ENCODE data around the gene EFEMP1. TPM values are rescaled to one million over a fixed set of nuclear protein-coding genes. Genes with fewer than 3 reads are reported as not detected.
"Not testable (repeated sequence)": the region's sequence is repeated elsewhere in the genome, so short reads cannot be mapped to it uniquely, and the experiment has no call there.

Gene EFEMP1
- total RNA-seq, 1 experiment from 2014 or later = 24.0 TPM

DNA sequence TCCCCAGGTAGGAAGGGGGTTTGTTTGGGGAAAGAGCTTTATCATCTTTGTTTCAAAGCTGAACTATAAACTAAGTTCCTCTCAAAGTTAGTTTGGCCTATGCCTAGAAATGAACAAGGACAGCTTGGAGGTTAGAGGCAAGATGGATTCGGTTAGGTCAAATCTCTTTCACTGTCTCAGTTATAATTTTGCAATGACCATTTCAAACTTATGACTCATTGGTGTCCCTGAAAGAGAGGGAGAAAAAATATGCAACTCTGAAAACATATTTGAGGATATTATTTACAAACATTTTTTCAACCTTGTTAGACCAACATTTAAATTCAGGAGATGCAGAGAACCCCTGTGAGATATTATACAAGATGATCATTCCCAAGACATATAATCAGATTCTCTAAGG, 95.7 kb downstream of the EFEMP1 start:
- H3K27me3 Mint-ChIP-seq (ENCODE audit: low read depth) = no peaks in the 10 kb centered on the region
- ATAC-seq (no peak), DNase-seq (ENCODE audit: low spot score) (no peak)
- H3K36me3 Mint-ChIP-seq = peaks cover 7% of the 10 kb centered on the region
- ChIA-PET POLR2A (no interaction called here), CTCF (no interaction called here)
- H3K9me3 Mint-ChIP-seq = peaks cover 37% of the 10 kb centered on the region
- TF ChIP-seq MXD4 (CRISPR knock-in tag; IDR thresholded peaks at IDR 0.05; ENCODE audit: borderline replicate concordance) = no peak
- TF ChIP-seq, protein P1, sequence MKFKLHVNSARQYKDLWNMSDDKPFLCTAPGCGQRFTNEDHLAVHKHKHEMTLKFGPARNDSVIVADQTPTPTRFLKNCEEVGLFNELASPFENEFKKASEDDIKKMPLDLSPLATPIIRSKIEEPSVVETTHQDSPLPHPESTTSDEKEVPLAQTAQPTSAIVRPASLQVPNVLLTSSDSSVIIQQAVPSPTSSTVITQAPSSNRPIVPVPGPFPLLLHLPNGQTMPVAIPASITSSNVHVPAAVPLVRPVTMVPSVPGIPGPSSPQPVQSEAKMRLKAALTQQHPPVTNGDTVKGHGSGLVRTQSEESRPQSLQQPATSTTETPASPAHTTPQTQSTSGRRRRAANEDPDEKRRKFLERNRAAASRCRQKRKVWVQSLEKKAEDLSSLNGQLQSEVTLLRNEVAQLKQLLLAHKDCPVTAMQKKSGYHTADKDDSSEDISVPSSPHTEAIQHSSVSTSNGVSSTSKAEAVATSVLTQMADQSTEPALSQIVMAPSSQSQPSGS (CRISPR knock-in tag; IDR thresholded peaks at IDR 0.05; ENCODE audit: borderline replicate concordance, low read depth) = no peak
- TF ChIP-seq, protein P2, sequence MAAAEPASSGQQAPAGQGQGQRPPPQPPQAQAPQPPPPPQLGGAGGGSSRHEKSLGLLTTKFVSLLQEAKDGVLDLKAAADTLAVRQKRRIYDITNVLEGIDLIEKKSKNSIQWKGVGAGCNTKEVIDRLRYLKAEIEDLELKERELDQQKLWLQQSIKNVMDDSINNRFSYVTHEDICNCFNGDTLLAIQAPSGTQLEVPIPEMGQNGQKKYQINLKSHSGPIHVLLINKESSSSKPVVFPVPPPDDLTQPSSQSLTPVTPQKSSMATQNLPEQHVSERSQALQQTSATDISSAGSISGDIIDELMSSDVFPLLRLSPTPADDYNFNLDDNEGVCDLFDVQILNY (CRISPR knock-in tag; IDR thresholded peaks at IDR 0.05) = no peak
- H3K27ac Mint-ChIP-seq = no peak overlapping the region
- peaks cover 19% of the 10 kb centered on the region for H3K4me1 Mint-ChIP-seq
- H3K4me3 Mint-ChIP-seq = no peak overlapping the region

DNA sequence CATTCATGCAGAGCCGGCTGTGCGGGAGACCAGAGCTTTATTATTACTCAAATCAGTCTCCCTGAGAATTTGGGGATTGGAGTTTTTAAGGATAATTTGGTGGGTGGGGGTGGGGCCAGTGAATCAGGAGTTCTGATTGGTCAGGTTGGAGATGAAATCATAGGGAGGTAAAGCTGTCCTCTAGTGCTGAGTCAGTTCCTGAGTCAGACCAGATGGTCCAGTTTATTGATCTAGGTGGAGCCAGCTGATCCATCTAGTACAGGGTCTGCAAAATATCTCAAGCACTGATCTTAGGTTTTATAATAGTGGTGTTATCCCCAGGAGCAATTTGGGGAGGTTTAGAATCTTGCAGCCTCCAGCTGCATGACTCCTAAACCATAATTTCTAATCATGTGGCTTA, 96.2 kb downstream of the EFEMP1 start:
- POLR2A ChIA-PET; H3K27ac Mint-ChIP-seq; H3K27me3 Mint-ChIP-seq (ENCODE audit: low read depth); H3K36me3 Mint-ChIP-seq; H3K4me3 Mint-ChIP-seq; DNase-seq (ENCODE audit: low spot score); CTCF ChIA-PET: not testable (repeated sequence)
- Mint-ChIP-seq H3K9me3 (peaks cover 35% of the 10 kb centered on the region), H3K4me1 (peaks cover 19% of the 10 kb centered on the region)
- ATAC-seq = peak; percentile 28; the same call in 1 of the 2 replicates

DNA sequence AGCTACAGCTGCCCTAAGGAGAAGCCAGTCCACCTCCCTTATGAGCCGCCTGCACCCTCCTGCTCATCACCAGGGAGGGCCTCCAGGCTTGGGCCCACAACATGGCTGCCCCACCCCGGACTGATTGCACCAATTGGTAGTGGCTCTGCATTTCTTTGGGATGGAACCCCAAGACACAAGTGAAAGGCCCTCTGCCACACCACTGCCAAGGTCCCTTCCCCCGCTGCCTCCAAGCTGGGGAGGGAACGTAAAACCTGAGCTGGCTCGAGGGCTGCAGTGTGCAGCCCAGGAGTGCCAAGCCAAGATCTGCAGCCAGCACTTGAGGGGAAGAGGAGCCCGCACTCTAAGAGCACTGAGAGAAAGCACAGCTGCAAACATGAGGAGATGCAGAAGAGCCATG, 97.3 kb downstream of the EFEMP1 start:
- ATAC-seq = no peak

DNA sequence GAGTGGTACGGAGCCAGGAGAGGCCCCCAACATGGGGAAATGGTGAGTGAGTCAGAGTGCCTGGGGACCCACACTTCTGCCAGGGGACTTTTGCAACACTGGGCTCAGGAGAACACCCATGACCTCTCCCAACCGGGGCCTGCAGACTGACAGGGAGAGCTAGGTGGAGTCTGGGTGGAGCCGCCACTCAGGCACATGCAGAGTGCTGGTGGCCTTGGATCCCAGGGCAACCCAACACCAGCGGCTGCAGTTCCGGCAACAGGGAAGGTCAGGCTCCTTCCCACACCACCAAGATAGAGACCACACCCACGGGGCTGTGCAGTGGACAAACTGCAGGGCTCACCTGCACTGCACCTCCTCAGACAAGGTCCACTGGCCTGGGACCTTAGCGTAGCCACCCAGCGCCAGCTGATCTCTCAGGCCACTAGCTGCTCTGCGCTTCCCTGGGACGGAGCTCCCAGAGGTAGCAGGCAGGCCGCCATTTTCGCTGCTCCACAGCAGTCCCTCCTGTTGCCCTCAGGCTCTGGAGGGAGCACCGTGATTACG, 99.0 kb downstream of the EFEMP1 start:
- H3K27me3 Mint-ChIP-seq (ENCODE audit: low read depth) = no peaks in the 10 kb centered on the region
- DNase-seq (ENCODE audit: low spot score) (no peak), ATAC-seq (peak; percentile 20; the same call in 1 of the 2 replicates)
- H3K36me3 Mint-ChIP-seq = peaks cover 7% of the 10 kb centered on the region
- ChIA-PET POLR2A (interaction anchor here (0.6 kb wide), 1 partner anchor 85 kb away, joined by 3 read pairs; no protein-coding TSS in a partner anchor), CTCF (no interaction called here)
- H3K27ac Mint-ChIP-seq = no peak overlapping the region
- TF ChIP-seq NR1H2 (CRISPR knock-in tag; IDR thresholded peaks at IDR 0.05) = no peak
- peaks cover 29% of the 10 kb centered on the region for H3K9me3 Mint-ChIP-seq
- H3K4me3 Mint-ChIP-seq = no peak overlapping the region
- peaks cover 19% of the 10 kb centered on the region for H3K4me1 Mint-ChIP-seq

More for the DNA sequence above, 97.3 kb downstream of the EFEMP1 start:
- Mint-ChIP-seq H3K4me3 (no peak overlapping the region), H3K4me1 (peaks cover 19% of the 10 kb centered on the region), H3K36me3 (peaks cover 7% of the 10 kb centered on the region), H3K27me3 (ENCODE audit: low read depth) (no peaks in the 10 kb centered on the region), H3K27ac (no peak overlapping the region), H3K9me3 (peaks cover 29% of the 10 kb centered on the region)
- ChIA-PET POLR2A (no interaction called here), CTCF (no interaction called here)
- DNase-seq (ENCODE audit: low spot score) = no peak
- TF ChIP-seq, protein P3, sequence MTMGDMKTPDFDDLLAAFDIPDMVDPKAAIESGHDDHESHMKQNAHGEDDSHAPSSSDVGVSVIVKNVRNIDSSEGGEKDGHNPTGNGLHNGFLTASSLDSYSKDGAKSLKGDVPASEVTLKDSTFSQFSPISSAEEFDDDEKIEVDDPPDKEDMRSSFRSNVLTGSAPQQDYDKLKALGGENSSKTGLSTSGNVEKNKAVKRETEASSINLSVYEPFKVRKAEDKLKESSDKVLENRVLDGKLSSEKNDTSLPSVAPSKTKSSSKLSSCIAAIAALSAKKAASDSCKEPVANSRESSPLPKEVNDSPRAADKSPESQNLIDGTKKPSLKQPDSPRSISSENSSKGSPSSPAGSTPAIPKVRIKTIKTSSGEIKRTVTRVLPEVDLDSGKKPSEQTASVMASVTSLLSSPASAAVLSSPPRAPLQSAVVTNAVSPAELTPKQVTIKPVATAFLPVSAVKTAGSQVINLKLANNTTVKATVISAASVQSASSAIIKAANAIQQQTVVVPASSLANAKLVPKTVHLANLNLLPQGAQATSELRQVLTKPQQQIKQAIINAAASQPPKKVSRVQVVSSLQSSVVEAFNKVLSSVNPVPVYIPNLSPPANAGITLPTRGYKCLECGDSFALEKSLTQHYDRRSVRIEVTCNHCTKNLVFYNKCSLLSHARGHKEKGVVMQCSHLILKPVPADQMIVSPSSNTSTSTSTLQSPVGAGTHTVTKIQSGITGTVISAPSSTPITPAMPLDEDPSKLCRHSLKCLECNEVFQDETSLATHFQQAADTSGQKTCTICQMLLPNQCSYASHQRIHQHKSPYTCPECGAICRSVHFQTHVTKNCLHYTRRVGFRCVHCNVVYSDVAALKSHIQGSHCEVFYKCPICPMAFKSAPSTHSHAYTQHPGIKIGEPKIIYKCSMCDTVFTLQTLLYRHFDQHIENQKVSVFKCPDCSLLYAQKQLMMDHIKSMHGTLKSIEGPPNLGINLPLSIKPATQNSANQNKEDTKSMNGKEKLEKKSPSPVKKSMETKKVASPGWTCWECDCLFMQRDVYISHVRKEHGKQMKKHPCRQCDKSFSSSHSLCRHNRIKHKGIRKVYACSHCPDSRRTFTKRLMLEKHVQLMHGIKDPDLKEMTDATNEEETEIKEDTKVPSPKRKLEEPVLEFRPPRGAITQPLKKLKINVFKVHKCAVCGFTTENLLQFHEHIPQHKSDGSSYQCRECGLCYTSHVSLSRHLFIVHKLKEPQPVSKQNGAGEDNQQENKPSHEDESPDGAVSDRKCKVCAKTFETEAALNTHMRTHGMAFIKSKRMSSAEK (CRISPR knock-in tag; IDR thresholded peaks at IDR 0.05; ENCODE audit: borderline replicate concordance) = no peak

Other genes starting within 250 kb of the EFEMP1 start
- gene PNPT1, start 229.9 kb downstream of the EFEMP1 start, total RNA-seq (2021) = 36.7 to 44.9 TPM (median 37.0 TPM) in 3 replicates

Data from WTC11 (cell line).